HG03159 (cell line): ENCODE results near the gene PLEKHB2.
A peak's percentile ranks its signal among the peaks of the same experiment; 100 is the strongest.
"Not testable (repeated sequence)": the region's sequence is repeated elsewhere in the genome, so short reads cannot be mapped to it uniquely, and the experiment has no call there.

Experiments
- ATAC-seq: cut with Tn5 transposase; IDR thresholded peaks from one replicate; pipeline ENCODE4 v1.9.1; 2021; ENCODE audit warnings: mild to moderate bottlenecking, moderate library complexity; ENCODE audit not compliant: unreplicated experiment

PLEKHB2 gene, protein sequence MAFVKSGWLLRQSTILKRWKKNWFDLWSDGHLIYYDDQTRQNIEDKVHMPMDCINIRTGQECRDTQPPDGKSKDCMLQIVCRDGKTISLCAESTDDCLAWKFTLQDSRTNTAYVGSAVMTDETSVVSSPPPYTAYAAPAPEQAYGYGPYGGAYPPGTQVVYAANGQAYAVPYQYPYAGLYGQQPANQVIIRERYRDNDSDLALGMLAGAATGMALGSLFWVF

DNA sequence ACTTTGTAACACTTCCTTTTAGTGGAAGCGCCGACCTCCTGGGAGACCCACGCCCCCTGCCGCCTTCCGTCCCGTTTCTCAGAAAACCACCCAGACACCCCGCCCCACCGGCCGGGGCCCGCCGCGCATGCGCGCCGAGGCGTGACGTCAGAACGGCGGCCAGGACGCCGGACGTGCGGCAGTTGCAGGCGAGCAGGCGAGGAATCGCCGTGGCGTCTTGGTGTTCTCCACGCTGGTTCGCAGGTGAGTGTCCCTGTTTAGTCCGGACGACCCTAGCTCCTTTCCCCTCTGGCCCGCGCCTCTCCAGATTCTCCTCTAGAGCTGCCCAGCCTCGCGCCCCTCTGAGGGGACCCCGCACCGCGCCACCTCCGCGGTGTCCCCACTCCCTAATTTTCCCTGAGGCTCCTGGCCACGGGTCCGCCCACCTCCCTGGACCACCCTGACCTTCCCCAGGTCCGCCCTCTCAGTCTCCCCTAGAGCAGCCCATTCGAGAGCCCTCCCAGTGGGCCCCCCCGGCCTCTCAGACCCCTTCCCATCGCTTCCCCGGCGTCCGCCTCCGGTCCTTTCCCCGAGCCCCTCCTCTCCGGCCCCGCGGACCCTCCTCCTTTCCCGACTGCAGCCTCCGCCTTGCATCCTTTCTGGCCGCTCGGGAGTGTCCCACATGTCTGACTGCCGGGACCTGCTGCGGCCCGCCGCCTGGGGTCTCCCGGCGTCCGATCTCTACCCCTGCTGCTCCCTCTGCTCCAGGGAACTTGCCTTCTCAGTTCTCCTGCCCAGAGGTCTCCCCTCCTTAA, at the start of gene PLEKHB2:
Gene PLEKHB2, plus strand, starts transcription at position 181 of the 794 bp plus-strand sequence. CDS start 15,606 bp downstream, outside the sequence.
- peak; percentile 79 for ATAC-seq

DNA sequence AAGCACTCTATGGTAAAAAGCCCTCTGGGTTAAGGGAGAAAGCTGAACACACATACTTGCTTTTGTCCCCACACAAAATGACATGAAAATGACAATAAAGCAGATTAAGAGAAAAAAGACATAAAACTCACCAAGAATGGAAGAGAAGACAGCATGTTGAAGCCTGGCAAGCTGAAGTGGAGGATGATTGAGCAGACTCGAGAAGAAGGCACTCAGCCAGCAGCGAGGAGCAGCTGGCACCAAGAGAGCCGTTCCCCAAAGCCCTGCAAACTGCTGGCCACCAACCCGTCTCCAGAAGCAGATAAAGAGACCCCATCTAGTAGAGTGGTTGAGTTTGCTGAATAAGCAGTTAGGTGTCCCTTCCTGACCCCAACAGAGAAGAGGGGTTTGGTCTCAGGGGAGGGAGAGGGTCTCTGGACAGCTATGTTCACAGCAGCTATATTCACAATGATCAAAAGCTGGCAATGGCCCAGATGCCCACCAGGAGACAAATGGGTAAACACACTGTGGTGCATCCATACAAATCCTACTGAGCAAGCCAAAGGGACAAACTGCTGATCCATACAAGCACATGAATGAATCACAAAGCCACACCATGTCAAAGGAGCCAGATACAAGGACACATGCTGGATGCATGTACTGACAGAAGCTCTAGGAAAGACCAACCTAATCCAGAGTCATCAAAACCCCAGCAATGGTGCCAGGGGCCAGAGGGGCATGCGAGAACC, 48.8 kb upstream of the PLEKHB2 start:
- no peak for ATAC-seq

DNA sequence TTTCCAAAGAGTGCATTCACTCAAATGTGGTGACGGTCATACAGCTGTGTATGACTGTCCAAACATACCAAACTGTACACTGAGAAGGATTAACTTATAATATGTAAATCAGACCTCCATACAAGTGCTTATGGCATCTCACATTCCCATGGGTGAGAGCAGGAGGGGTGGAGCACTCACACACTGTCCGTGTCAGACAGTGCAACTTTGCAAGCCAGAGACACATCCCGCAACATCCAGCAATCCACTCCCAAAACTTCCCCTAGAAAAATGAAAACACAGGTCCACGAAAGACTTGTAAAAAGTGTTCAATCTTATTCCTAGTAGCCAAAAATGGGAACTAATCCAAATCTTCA, 48.2 kb upstream of the PLEKHB2 start:
- ATAC-seq = no peak

DNA sequence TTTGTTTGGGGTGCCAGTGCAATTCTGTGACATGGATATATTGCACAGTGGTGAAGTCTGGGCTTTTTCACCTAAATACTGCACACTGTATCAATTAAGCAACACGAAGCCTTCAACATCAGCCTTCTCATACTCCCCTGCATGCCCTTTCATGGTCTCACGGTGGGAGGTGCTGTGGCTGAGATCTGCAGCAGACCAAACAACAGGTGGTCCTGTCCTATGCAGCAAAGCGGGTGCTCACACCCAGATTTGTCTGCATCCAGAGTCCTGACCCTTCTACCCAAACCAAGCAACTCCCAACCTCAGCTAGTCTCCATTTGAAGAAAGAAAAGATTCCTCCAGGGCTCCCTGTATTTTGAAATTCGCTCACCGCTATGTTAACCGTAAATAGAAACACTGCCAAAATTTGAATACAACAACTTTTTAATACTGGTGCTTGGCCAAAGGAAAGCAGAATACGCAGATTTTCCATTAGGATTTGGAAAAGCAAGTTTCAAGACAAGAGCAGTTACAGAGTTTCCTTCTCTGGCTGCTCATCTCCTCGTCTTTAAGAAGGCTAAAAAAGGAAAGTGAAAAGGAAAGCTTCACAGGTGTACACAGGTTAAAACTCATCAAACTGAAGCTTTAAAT, 46.8 kb upstream of the PLEKHB2 start:
- ATAC-seq = no peak

DNA sequence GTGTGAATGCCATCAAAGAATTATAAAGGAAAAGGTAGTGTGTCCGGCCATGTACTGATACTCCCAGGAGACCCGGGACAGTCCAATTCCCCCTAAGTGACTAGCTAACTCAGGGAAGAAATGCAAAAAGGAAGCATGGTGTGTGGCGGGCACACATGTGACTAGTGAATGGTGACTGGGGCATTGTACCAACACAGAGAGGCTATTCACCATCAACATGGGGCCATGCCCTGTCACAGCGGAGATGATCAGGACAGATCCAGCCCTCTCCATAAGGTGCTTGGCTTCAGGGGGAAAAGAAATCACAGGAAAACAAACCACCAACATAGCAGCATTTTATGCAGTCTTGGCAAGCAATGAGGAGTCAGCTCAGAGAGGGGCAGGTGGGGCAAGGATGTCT, 46.2 kb upstream of the PLEKHB2 start:
- ATAC-seq = no peak

DNA sequence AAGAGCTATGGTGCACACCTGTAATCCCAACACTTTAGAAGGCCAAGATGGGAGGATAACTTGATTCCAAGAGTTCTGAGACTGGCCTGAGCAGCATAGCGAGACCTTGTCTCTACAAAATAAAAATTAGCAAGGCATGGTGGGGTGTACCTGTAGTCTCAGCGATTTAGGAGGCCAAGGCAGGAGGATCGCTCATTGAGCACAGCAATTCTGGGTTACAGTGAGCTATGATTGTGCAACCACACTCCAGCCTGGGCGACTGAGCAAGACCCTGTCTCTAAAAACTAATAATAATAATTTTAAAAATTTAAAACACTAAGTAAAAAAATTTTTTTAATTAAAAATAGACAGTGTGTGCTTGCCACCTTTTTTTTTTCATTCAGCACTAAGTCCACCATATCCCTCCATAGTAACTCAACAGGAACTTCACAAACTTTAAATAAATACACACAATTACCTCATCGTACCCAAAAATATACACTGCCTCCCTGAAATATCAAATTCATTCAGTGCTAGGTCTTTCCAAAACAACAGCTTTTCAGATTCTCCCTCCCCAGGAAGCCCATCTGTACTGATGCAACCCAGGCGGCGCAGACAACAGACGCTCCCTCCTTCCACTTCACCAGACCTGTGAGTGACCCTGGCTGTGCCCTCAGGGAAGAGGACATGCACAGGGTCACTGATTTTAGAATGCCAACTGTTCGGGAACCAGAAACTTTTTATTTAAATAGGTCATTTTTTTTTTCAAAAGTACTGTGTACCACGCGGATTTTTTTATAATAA, 41.4 kb upstream of the PLEKHB2 start:
- no peak for ATAC-seq

DNA sequence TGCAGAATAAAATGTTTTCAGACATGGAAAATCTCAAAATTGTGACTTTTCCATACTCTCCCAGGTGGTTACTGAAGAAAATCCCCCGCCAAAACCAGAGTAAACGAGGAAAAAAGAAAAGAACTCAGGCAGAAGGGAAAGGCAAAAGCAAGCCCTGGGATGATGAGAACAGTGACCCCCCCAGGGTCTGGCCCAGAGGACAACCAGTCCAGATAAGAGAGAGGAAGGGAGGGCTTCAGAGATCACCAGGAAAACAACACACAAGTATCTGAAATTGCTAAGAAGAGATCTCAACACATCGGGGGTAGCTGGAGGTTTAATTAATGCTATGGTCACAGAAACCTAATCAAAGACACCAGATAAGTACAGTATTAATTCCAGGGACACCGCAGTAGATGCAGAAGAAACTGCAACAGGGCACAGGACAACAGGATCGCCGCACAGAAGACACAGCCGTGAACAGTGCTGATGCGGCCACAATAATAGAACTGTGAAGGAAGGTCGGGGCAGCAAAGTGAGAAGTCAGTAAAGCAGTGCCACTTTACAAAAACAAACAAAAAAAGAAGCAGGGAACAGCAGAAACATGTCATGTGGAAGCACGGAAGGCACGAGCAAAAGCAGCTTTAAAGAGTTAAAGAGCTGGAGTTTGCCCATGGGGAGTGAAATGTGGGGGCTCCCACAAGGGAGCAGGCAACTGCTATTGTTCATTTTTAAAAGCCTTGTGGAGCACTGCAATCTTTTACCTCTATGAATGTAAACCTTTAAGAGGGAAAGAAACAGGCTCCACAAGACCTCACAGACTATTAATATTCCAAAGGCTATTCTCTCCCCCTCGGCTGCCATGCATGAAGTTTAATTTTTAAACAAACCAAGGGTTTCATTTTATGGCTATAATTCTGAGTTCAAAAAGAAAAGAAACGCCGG, 40.3 kb upstream of the PLEKHB2 start:
- no peak for ATAC-seq

DNA sequence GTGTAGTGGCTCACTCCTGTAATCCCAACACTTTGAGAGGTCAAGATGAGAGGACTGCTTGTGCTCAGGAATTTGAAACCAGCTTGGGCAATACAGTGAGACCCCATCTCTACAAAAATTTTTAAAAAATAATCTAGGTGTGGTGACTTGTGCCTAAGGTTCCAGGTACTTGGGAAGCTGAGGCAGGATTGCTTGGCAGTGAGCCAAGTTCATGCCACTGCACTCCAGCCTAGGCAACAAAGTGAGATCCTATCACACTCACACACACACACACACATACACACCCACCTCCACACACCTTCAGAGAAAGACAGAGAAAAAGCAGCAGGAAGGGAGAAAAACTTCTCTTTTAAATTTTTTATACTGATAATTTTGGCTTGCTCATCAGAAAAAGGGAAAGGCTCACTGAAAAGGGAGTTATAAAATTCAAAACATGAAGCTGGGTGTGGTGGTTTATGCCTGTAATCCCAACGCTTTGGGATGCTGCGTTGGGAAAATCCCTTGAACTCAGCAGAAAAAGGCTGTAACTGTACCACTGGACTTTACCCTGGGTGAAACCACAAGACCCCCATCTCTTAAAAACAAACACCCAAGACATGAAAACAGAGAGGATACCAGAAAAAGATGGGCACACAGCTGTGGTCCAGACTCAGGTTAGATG, 37.5 kb upstream of the PLEKHB2 start:
- ATAC-seq = no peak

DNA sequence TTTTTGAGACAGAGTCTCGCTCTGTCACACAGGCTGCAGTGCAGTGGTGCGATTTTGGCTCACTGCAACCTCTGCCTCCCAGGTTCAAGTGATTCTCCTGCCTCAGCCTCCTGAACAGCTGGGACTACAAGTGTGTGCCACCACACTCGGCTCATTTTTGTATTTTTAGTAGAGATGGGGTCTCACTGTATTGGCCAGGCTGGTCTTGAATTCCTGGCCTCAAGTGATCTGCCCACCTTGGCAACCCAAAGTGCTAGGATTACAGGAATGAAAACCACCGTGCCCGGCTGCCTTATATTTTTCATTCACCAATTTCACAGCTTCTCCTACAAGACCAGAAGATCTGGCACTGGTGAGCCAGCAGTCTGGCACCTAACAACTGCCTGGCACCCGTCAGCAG, 37.0 kb upstream of the PLEKHB2 start:
- not testable (repeated sequence) for ATAC-seq

DNA sequence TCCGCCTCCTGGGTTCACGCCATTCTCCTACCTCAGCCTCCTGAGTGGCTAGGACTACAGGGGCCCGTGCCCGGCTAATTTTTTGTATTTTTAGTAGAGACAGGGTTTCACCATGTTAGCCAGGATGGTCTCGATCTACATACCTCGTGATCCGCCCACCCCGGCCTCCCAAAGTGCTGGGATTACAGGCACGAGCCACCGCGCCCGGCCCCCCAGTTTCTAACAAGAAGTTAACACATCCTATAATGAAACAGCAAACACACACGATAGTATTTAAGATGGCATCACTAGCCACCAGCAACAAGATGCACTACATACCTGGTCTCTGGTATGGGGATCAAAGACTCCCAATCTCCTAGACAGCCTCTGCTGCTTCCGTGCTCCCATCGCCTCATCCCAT, 29.6 kb upstream of the PLEKHB2 start:
- not testable (repeated sequence) for ATAC-seq

DNA sequence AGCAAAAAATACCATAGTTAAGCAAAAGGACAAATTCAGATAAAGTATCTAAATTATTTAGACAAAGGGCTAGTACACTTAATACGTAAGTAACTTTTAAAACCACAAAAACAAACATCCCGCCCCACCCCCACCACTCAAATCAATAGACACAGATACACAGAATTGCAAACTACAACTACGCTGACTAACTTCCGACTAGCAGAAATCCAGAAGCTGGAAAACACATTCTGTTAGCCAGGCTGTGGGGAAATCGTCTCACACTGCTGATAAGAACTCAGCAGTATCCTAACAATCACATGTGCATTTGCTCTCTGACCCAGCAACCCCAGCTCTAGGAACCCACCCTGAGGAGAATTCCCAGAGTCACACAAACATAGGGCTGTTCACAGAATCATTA, 28.4 kb upstream of the PLEKHB2 start:
- no peak for ATAC-seq

DNA sequence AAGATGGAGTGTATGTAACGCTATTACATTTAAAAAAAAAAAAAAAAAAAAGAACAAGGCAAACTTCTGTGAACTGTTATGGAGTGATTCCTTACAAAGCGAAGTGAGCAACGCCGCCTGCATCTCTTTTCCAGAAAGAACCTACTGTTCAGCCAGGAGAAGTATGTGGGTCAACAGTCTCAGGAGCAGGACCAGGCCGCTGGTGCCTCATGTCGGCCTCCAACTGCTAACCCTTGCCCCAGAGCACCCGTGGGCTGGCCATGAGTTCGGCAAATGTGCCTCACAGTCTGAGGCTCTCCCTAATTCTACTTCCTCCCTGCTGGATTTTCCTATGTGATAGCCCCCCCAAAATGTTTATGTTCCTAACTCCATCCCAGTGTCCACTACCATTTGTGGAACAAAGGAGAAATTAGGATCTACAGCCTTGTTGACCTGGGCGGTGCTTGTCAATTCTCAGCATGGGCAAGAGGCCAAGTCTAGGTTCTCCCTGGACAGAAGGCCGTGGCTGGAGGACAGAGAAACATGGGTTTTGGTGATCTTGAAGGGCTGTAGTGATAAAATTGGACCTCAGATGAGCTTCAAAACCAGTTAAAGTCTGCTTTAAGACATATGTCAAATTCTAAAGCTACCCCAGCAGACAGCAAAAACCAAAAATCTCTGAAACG, 27.8 kb upstream of the PLEKHB2 start:
- no peak for ATAC-seq

DNA sequence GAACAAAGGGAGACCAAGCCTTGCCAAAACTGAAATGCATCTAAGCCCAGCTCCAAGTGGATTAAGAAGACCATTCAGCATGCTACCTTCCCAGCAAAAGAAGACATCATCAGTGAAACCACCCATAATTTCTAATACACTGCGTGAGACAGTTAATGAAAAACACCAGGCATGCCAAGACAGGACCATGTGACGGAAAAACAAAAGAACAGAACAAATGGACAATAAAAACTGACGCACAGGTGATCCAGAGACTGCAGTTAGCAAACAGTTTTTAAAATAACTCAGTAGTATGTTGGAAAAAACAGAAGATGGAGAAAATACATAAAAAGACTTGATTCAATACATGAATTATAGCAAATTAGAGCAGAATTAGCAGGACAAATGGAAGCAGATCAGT, 27.2 kb upstream of the PLEKHB2 start:
- no peak for ATAC-seq

DNA sequence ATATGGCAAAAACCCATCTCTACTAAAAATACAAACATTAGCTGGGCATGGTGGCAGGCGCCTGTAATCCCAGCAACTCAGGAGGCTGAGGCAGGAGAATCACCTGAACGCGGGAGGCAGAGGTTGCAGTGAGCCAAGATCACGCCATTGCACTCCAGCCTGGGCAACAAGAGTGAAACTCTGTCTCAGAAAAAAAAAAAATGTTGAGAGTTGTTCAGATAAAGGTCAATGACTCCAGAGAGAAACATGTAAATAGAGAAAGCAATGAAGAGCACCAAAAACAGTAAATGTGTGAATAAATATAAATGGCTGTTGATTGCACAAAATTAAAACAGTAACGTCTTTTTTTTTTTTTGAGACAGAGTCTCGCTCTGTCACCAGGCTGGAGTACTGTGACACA, 25.2 kb upstream of the PLEKHB2 start:
- ATAC-seq = not testable (repeated sequence)

DNA sequence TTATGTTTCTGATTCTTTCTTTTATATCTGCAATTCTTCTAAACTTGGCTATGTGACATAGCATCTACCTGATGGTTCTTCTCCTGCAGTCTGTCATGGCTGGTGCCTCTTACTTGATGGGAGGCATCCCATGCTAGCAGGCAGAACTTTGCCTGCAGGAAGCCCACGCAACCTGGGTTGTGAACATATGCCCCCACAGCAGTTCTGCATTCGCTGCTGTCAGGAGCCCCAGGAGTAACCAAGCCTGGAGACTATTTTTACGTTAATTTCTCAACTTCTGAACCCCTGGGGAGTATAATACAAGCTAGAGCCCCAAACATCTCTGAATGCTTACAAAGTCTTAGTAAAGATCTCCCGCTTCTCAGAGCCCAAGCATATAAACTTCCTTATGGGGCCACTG, 23.9 kb upstream of the PLEKHB2 start:
- no peak for ATAC-seq

DNA sequence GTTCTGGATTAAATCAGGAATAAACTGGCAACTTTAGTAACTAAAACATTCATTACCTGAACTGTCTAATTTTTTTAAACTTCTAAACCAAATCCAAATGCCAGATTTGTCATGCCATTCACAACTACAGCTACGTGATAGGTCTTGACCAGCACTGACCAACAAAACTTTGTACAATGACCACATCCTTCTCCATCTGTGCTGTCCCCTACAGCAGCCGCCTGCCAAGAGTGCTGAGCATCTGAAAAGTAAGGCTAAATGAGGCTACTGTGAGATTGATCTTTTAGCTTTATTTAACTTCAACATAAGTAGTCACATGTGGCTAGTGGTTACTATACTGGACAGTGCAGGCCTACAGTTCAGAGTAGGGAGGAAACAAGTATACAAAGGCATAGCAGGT, 19.5 kb upstream of the PLEKHB2 start:
- no peak for ATAC-seq

DNA sequence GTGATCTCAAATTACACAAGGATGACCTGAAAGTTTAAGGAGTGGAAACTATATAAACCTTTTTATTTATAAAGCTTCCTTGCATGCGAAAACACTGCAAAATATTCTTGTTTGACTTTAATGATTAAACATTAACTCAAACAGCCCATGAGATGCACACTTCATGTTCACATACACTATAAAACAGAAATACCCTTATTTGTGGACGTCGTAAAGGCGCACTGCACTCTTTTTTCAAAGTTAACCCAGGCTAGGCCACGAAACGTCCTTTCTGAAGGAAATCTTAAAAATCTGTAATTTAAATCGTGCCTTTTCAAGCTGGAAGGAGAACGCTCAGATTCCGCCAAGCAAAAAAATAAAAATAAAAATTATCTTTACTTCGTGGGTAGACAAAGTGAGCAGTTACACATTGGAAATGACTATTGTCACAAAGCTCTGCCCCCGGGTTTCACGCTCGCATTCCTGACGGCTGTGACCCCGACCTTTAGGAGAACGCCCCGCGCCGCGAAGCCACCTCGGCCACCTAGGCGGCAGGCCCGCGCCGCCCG, 12.6 kb upstream of the PLEKHB2 start:
- ATAC-seq = no peak

DNA sequence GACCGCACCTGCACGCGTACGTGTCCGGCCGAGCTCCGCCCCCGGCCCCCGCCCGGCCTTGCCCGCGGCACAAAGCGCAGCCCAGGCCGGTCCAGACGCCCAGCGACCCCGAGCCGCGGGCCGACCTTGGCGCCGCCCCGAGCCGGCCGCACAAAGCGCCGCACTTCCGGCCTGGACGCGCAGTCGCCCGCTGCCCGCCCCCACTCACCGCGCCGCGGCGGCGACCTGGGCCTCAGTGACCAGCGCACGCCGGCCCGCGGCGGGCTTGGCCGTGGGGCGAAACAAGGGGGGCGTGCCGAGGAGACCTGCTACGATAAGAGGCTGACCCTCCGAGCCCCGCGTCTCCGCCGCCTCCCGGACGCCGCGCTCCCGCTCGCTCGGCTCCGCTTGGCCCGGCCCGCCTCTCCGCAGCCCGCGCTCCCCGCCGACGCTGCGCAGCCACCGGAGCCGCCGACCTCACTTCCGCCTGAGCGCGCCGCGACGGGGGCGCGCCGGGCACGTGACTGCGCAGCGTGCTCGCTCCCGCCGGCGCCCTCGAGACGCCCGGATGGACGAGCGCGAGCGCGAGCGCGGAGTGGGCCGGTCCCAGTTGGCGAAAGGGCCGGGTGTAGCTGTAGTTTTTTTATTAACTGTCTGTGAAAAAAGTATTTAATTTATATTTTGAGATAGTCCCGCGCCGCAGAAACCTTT, 12.0 kb upstream of the PLEKHB2 start, which contains the start of gene FAM168B:
Gene FAM168B, minus strand, starts transcription at position 455 of the 690 bp plus-strand sequence. CDS start 10,814 bp downstream, outside the sequence.
- ATAC-seq = peak; percentile 79
